Measurements from ENCODE around the gene CDPF1. TPM values are rescaled to one million over a fixed set of nuclear protein-coding genes. Genes with fewer than 3 reads are reported as not detected.

The CDPF1 gene
- total RNA-seq, 3 donors from 2014 or later: 7.5 to 16.6 (median 13.3) TPM

- Histone ChIP-seq H3K27ac (peak overlapping the region in 1 of 2 donors; percentile 25), H3K27me3 (no peaks in the 10 kb centered on the region), H3K4me3 (no peak overlapping the region), H3K36me3 (no peaks in the 10 kb centered on the region), H3K9me3 (no peaks in the 10 kb centered on the region), H3K4me1 (no peaks in the 10 kb centered on the region)
- DNase-seq (ENCODE audit: low spot score in 2 of 2): no peak
- TF ChIP-seq POLR2AphosphoS5 (IDR thresholded peaks at IDR 0.05): no peak
- no peak for TF ChIP-seq POLR2A (IDR thresholded peaks at IDR 0.05)
- TF ChIP-seq, protein P1, sequence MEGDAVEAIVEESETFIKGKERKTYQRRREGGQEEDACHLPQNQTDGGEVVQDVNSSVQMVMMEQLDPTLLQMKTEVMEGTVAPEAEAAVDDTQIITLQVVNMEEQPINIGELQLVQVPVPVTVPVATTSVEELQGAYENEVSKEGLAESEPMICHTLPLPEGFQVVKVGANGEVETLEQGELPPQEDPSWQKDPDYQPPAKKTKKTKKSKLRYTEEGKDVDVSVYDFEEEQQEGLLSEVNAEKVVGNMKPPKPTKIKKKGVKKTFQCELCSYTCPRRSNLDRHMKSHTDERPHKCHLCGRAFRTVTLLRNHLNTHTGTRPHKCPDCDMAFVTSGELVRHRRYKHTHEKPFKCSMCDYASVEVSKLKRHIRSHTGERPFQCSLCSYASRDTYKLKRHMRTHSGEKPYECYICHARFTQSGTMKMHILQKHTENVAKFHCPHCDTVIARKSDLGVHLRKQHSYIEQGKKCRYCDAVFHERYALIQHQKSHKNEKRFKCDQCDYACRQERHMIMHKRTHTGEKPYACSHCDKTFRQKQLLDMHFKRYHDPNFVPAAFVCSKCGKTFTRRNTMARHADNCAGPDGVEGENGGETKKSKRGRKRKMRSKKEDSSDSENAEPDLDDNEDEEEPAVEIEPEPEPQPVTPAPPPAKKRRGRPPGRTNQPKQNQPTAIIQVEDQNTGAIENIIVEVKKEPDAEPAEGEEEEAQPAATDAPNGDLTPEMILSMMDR (IDR thresholded peaks at IDR 0.05): no peak
- intact Hi-C loops (cut with DNase I; ENCODE audit: low total_unique reads): no loop called here
Observed at GRCh38 chr22:46224898-46225290, 25.2 kb downstream of the CDPF1 start.

- DNase-seq (ENCODE audit: low spot score in 2 of 2): no peak
- TF ChIP-seq POLR2A (IDR thresholded peaks at IDR 0.05) (no peak), POLR2AphosphoS5 (IDR thresholded peaks at IDR 0.05) (no peak)
- TF ChIP-seq, protein P1 (IDR thresholded peaks at IDR 0.05): no peak
- H3K9me3 ChIP-seq: no peaks in the 10 kb centered on the region
- H3K4me1 ChIP-seq: no peaks in the 10 kb centered on the region
- H3K27me3 ChIP-seq: no peaks in the 10 kb centered on the region
- H3K36me3 ChIP-seq: no peaks in the 10 kb centered on the region
- intact Hi-C loops (cut with DNase I; ENCODE audit: low total_unique reads): no loop called here
- H3K27ac ChIP-seq: peak overlapping the region in 1 of 2 donors; percentile 50
- H3K4me3 ChIP-seq: no peak overlapping the region
Observed at GRCh38 chr22:46224044-46224897, 25.8 kb downstream of the CDPF1 start.

DNA sequence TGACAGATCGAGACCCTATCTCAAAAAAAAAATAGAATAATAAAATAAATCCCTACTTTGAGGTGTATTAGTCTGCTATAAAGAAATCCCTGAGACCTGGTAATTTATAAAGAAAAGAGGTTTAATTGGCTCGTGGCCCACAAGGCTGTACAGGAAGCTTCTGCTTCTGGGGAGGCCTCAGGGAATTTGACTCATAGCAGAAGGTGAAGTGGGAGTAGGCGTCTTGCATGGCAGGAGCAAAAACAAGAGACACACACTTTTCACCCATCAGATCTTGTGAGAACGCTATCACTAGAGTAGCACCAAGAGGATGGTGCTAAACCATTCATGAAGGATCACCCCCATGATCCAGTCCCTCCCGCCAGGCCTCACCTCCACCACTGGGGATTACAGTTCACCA is 29.2 kb downstream of the CDPF1 start:
- no peaks in the 10 kb centered on the region for H3K36me3 ChIP-seq
- no peaks in the 10 kb centered on the region for H3K27me3 ChIP-seq
- no peaks in the 10 kb centered on the region for H3K9me3 ChIP-seq
- H3K27ac ChIP-seq: no peak overlapping the region
- no peak overlapping the region for H3K4me3 ChIP-seq
- TF ChIP-seq, protein P1 (IDR thresholded peaks at IDR 0.05): no peak
- no peaks in the 10 kb centered on the region for H3K4me1 ChIP-seq
- no peak for DNase-seq (ENCODE audit: low spot score in 2 of 2)
- intact Hi-C loops (cut with DNase I; ENCODE audit: low total_unique reads): no loop called here

DNA sequence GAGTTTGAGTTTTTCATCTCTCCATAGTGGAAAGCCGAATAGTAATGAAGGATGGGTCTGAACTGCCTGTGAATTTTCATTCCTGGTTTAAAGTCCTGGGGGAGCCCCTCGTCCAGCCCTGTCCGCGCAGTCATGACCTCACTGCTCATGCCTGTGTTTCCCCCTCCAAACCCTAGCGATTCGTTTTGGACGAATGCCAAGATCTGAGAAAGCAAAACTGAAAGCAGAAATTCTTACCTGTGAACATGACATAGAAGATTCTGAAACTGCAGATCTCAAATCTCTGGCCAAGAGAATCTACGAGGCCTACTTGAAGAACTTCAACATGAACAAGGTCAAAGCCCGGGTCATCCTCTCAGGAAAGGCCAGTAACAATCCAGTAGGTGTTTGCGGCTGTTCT is 30.5 kb downstream of the CDPF1 start:
- TF ChIP-seq, protein P1 (IDR thresholded peaks at IDR 0.05): no peak
- TF ChIP-seq POLR2A (IDR thresholded peaks at IDR 0.05) (no peak), POLR2AphosphoS5 (IDR thresholded peaks at IDR 0.05) (no peak)
- intact Hi-C loops (cut with DNase I; ENCODE audit: low total_unique reads): loop anchor here (10.0 kb wide), 1 partner anchor 1065 kb away; no protein-coding TSS in a partner anchor
- Histone ChIP-seq H3K4me3 (no peak overlapping the region), H3K27ac (no peak overlapping the region), H3K4me1 (no peaks in the 10 kb centered on the region), H3K9me3 (no peaks in the 10 kb centered on the region), H3K27me3 (no peaks in the 10 kb centered on the region), H3K36me3 (no peaks in the 10 kb centered on the region)
- DNase-seq (ENCODE audit: low spot score in 2 of 2): no peak

DNA sequence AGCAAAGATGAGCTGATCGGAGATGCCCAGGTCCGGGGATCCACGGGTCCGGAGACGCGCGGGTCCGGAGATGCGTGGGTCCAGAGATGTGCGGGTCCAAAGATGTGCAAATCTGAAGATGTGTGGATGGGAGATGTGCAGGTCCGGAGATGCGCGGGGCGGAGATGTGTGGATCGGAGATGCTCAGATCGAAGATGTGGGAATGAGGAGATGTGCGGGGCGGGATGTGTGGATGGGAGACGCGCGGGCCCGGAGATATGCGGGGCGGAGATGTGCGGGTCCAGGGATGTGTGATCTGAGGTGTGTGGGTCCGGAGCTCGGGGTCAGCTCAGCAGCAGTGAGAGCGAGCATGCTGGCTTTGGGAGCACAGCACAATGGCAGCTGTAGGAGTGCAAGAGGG is 35.5 kb downstream of the CDPF1 start:
- Histone ChIP-seq H3K36me3 (no peaks in the 10 kb centered on the region), H3K9me3 (peaks cover 6 to 7% of the 10 kb centered on the region in 2 donors), H3K27me3 (no peaks in the 10 kb centered on the region), H3K4me3 (no peak overlapping the region), H3K27ac (no peak overlapping the region), H3K4me1 (no peaks in the 10 kb centered on the region)
- intact Hi-C loops (cut with DNase I; ENCODE audit: low total_unique reads): loop anchor here (10.0 kb wide), 1 partner anchor 1060 kb away; no protein-coding TSS in a partner anchor
- DNase-seq (ENCODE audit: low spot score in 2 of 2): no peak
- TF ChIP-seq, protein P1 (IDR thresholded peaks at IDR 0.05): no peak
- TF ChIP-seq POLR2AphosphoS5 (IDR thresholded peaks at IDR 0.05) (no peak), POLR2A (IDR thresholded peaks at IDR 0.05) (no peak)
